Measurements from ENCODE around the gene JAK1. TPM values are rescaled to one million over a fixed set of nuclear protein-coding genes. Genes with fewer than 3 reads are reported as not detected.

The JAK1 gene
- polyA plus RNA-seq, 2 of the 4 experiments (the other 2 are of a cell fraction), result 110 to 159 TPM

GRCh38 chr1:64983110-64983509, 16.8 kb upstream of the JAK1 start:
- peak overlapping the region; percentile 91 for H3K4me2 ChIP-seq
- ATAC-seq, result peak; percentile 96 to 97
- peaks cover 54% of the 10 kb centered on the region for H3K4me1 ChIP-seq
- WGBS (ENCODE audit: missing lambda C conversion rate), result 2% methylated on average over 5 of the region's 5 CpGs
- POLR2A ChIA-PET, result no interaction called here
- FAIRE-seq, result no peak
- no peaks in the 10 kb centered on the region for H3K9me3 ChIP-seq
- H3K27ac ChIP-seq, result peak overlapping the region; percentile 81 to 84
- peak; percentile 84 to 92 for DNase-seq (ENCODE audit: low read depth in 1 of 2, low spot score in 1 of 2)
- H3K4me3 ChIP-seq, result 0 out of 3 replicates have a peak overlapping the region, but pooled peaks have one; percentile 6
- TF ChIP-seq KDM5A (IDR thresholded peaks at IDR 0.05) (no peak), MAFK (IDR thresholded peaks at IDR 0.05; ENCODE audit: partially characterized antibody) (peak; percentile 57), JUNB (IDR thresholded peaks at IDR 0.05) (peak; percentile 55), HDAC2 (IDR thresholded peaks at IDR 0.05) (no peak), RAD21 (conservative IDR thresholded peaks at IDR 0.05 in 1 of 2, IDR thresholded peaks at IDR 0.05 in 1 of 2) (no peak), CHD2 (IDR thresholded peaks at IDR 0.05; ENCODE audit: low read length, partially characterized antibody) (no peak), FOSL2 (IDR thresholded peaks at IDR 0.05) (no peak), FOSL2 (CRISPR knock-in tag; IDR thresholded peaks at IDR 0.05) (peak; percentile 87), KDM1A (IDR thresholded peaks at IDR 0.05; ENCODE audit: low read depth) (no peak), NPAS2 (CRISPR knock-in tag; IDR thresholded peaks at IDR 0.05; ENCODE audit: borderline replicate concordance) (no peak), CBX8 (IDR thresholded peaks at IDR 0.05) (no peak), HES2 (IDR thresholded peaks at IDR 0.05) (no peak), EP300 (IDR thresholded peaks at IDR 0.05) (peak in 1 of 2 experiments; percentile 37; a peak in 1 of 5 replicates), NFE2L2 (conservative IDR thresholded peaks at IDR 0.05; ENCODE audit: low read length) (no peak), RNF2 (IDR thresholded peaks at IDR 0.05; ENCODE audit: borderline replicate concordance, low read depth) (no peak), GATA3 (IDR thresholded peaks at IDR 0.05; ENCODE audit: borderline replicate concordance) (peak; percentile 57; the same call in 1 of the 2 replicates), TFCP2L1 (CRISPR knock-in tag; IDR thresholded peaks at IDR 0.05) (no peak), ZFP36 (IDR thresholded peaks at IDR 0.05; ENCODE audit: borderline replicate concordance, partially characterized antibody) (no peak)
- TF ChIP-seq, protein P1, sequence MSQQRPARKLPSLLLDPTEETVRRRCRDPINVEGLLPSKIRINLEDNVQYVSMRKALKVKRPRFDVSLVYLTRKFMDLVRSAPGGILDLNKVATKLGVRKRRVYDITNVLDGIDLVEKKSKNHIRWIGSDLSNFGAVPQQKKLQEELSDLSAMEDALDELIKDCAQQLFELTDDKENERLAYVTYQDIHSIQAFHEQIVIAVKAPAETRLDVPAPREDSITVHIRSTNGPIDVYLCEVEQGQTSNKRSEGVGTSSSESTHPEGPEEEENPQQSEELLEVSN (IDR thresholded peaks at IDR 0.05; ENCODE audit: borderline replicate concordance, low read depth), result no peak
- TF ChIP-seq, protein P2, sequence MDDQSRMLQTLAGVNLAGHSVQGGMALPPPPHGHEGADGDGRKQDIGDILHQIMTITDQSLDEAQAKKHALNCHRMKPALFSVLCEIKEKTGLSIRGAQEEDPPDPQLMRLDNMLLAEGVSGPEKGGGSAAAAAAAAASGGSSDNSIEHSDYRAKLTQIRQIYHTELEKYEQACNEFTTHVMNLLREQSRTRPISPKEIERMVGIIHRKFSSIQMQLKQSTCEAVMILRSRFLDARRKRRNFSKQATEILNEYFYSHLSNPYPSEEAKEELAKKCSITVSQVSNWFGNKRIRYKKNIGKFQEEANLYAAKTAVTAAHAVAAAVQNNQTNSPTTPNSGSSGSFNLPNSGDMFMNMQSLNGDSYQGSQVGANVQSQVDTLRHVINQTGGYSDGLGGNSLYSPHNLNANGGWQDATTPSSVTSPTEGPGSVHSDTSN (IDR thresholded peaks at IDR 0.05), result no peak
- CTCF ChIA-PET, result interaction anchor here (1.0 to 1.1 kb wide), 2 partner anchors 20 to 37 kb away, joined by 3 read pairs; no protein-coding TSS in a partner anchor

- H3K9me3 ChIP-seq, result no peaks in the 10 kb centered on the region
- peaks cover 42% of the 10 kb centered on the region for H3K4me1 ChIP-seq
- ATAC-seq (peak; percentile 57 to 70; a peak in 5 of 6 replicates), DNase-seq (ENCODE audit: low read depth in 1 of 2, low spot score in 1 of 2) (peak; percentile 56 to 70), FAIRE-seq (no peak)
- no peak for TF ChIP-seq ESRRA (IDR thresholded peaks at IDR 0.05; ENCODE audit: borderline replicate concordance, low read length)
- no peak for TF ChIP-seq CHD2 (IDR thresholded peaks at IDR 0.05; ENCODE audit: low read length, partially characterized antibody)
- 0 out of 2 replicates have a peak, but pooled peaks have one; percentile 27 for TF ChIP-seq JUNB (IDR thresholded peaks at IDR 0.05)
- no peak for TF ChIP-seq FOSL2 (IDR thresholded peaks at IDR 0.05)
- peak; percentile 60 for TF ChIP-seq FOSL2 (CRISPR knock-in tag; IDR thresholded peaks at IDR 0.05)
- TF ChIP-seq NPAS2 (CRISPR knock-in tag; IDR thresholded peaks at IDR 0.05; ENCODE audit: borderline replicate concordance), result no peak
- no peak for TF ChIP-seq TP53 (CRISPR knock-in tag; IDR thresholded peaks at IDR 0.05)
- 12% methylated on average over 7 of the region's 7 CpGs for WGBS (ENCODE audit: missing lambda C conversion rate)
- H3K4me2 ChIP-seq, result peak overlapping the region; percentile 91
- POLR2A ChIA-PET, result no interaction called here
- H3K27ac ChIP-seq, result peak overlapping the region; percentile 81 to 84
- CTCF ChIA-PET, result interaction anchor here (0.7 to 1.2 kb wide), 4 partner anchors 9 to 38 kb away, joined by 3 to 5 read pairs (median 4); no protein-coding TSS in a partner anchor
- H3K4me3 ChIP-seq, result 0 out of 3 replicates have a peak overlapping the region, but pooled peaks have one; percentile 6
These were observed 15.5 kb upstream of the JAK1 start for GRCh38 chr1:64981601-64982533.
